ENCODE measurements around the gene SELENON.

The SELENON gene

GRCh38 chr1:25810341-25811299 is 10.6 kb downstream of the SELENON start:
- DNase-seq (ENCODE audit: low read depth) = peak; percentile 35

DNA sequence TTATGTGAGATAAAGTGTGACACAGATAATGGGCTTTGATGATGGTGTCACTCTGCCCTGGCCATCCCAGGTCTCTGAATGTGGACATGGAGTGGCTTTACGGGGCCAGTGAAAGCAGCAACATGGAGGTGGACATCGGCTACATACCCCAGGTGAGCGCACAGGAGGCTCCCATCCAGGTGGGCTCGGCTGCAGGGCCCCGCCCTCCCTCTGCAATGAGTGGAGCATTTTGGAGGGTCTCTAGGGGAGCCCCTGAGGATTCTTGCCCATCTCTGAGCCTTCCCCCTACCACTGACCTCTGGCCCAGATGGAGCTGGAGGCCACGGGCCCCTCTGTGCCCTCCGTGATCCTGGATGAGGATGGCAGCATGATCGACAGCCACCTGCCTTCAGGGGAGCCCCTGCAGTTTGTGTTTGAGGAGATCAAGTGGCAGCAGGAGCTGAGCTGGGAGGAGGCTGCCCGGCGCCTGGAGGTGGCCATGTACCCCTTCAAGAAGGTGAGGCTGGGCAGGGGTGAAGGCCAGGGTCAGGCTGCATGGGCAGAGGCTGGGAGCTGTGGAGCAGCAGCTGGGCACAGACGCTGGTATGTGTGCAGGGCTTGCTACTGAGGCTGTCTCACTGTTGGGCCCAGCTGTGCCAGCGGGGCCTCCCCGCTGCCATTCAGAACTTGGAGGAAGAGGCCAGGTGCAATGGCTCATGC is 11.5 kb downstream of the SELENON start:
- DNase-seq (ENCODE audit: low read depth) = no peak

DNA sequence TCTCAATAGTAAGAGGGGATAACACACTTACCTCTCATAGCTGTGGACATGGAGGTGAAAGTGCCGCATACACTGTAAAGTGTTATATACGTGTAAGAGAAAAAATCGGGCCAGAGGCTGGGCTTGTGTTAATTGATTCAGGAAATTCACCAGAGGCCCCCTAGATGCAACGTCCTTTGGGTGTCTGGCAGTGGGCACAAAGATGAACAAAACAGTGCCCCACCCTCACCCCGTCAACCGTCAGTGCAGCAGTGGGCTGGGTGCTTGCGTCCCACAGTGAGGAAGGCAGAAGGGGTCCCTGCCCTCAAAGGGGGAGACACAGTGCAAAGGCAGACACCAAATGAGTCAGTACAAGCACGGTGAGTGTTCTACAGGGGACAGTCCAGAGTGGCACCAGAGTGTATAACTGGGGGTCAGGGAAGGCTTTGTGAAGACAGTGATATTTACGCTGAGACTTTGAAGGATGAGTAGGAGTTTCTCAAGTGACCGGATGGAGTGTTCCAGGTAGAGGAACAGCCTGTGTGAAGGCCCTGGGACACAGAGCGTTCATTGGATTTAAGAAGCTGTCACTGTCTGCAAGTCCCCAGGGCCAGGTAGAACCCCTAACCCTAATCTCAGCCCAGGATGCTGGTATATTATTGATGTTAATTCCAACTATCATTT is 13.2 kb downstream of the SELENON start:
- DNase-seq (ENCODE audit: low read depth) = no peak

- no peak for DNase-seq (ENCODE audit: low read depth)
Measured at GRCh38 chr1:25813734-25814471, 13.9 kb downstream of the SELENON start.

DNA sequence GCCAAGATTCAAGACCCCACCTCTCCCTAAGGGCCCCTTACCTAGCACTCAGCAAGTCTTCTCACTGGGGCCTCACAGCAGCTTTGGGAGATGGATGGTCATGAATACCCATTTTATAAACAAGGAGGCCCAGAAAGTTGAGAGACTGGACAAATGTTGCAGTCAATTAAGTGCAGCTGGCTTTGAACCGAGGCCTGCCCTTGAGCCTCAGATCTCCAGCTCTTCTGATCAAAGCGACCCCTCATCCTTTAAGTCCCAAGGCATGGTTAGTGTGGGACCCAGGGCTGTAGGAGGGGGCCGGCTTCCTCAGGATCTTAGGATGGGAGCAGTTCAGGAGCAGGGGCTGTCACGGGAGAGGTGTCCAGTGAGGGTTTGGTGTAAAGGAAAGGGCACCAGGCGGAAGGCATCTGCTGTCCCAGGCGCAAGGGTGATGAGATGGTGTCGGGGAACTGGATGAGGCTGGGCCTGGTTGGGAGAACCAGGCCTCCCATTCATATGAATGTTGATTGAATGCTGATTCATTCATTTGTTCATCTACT is 14.6 kb downstream of the SELENON start:
- no peak for DNase-seq (ENCODE audit: low read depth)

GRCh38 chr1:25815208-25816111 is 15.5 kb downstream of the SELENON start:
- DNase-seq (ENCODE audit: low read depth) = no peak

DNA sequence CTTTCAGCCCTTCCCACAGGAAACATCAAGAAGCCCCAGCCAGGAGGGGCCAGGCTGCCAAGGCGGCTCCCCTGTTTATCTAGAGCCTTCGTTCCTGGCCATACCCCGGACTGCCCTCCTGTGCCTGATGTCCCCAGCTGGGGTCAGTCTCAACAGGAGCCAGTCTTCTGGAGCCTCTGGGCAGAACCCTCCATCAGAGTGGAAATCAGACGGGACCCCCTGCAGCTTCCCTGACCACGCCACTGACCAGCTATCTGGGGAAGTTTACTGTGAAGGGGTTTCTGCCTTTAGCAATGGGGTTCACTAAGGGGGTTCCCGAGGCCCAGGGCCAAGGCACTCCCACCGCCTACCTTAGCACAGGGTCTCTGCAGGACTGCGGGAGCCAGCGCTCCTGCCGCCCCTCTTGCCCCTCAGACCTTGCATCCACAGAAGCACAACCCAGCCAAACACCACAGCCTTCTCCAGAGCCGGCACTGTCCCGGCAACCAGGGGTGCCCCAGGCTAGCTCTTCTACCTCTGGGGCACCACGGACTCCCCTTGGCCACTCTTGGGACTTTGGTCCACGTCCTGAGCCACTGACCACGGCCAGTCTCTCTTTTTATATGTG is 16.2 kb downstream of the SELENON start:
- no peak for DNase-seq (ENCODE audit: low read depth)

- no peak for DNase-seq (ENCODE audit: low read depth)
Measured at GRCh38 chr1:25817840-25818501, 18.0 kb downstream of the SELENON start.

DNA sequence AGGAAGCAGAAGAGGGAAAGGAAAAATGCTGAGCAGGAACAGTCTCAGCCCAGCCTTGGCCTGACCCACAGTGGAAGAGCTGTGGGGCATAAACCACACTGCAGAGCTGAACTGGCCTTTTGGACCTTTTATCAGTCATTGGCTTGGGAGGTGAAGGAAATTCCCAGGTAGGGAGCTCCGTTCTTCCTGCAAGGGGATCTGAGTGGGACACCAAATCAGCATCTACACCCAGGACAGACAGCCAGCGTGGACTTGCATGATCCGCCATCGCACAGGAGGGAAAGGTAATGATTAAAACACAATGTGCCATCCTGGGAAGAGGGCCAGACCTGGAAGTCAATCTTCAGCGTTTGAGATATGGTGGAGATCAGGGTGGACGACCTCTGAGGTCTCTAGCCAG is 18.6 kb downstream of the SELENON start:
- DNase-seq (ENCODE audit: low read depth) = no peak

GRCh38 chr1:25819491-25820246 is 19.7 kb downstream of the SELENON start, which contains the start of gene MTFR1L:
MTFR1L (plus strand) TSS chr1:25819954; CDS start chr1:25823105, 3,151 bp downstream.
- DNase-seq (ENCODE audit: low read depth) = peak; percentile 75

GRCh38 chr1:25820247-25821111 is 20.5 kb downstream of the SELENON start:
- DNase-seq (ENCODE audit: low read depth) = peak; percentile 76

DNA sequence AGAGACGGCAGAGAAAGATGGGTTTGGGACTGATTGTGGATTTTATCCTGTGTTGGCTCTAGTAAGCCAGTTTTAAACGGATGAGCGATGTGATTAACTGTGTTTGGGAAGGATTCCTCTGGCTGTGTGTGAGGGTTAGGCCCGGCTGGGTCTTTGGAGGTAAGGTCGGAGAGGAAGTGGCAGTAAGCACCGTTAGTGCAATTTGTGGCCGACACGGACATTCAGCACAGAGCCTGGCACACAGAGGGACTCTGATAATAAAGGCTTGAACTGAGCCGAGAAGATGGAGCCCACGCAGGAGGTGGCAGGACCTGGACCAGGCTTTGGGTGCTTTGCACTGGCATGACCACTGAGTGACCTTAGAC is 21.1 kb downstream of the SELENON start:
- DNase-seq (ENCODE audit: low read depth) = no peak

- DNase-seq (ENCODE audit: low read depth) = peak; percentile 57
Measured at GRCh38 chr1:25821630-25822091, 21.7 kb downstream of the SELENON start.

DNA sequence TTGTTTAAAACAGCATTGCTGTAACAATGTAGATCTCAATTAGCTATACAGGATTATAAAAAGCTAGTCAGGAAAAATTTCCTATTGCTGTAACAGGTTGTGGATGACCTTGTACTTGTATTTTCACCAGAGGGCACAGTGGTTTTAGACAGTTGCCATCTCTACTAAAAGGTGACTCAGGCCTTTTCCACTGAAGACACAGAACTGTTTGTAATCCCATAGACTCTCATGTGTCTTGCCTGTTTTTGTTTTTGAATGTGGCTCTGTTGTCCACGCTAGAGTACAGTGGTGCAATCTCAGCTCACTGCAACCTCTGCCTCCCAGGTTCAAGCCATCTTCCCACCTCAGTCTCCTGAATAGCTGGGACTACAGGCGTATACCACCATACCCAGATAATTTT is 25.6 kb downstream of the SELENON start:
- DNase-seq (ENCODE audit: low read depth) = no peak

DNA sequence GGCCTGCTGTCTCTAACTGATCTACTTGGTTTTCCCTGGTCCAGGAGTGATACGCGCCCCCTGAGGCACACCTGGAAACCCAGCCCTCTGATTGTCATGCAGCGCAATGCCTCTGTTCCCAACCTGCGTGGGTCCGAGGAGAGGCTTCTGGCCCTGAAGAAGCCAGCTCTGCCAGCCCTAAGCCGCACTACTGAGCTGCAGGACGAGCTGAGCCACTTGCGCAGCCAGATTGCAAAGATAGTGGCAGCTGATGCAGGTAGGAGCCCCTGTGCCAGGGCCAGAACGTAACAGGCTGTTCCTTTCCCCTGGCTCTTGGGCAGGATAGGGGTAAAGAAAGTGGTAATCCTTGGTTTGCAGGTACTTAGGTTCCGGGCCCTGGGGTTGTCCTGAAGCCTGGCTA is 26.6 kb downstream of the SELENON start:
- DNase-seq (ENCODE audit: low read depth) = no peak

- DNase-seq (ENCODE audit: low read depth) = no peak
Measured at GRCh38 chr1:25828491-25828890, 28.5 kb downstream of the SELENON start.

- no peak for DNase-seq (ENCODE audit: low read depth)
Measured at GRCh38 chr1:25829046-25829445, 29.1 kb downstream of the SELENON start.
